Measurements from ENCODE around the gene CBX6.

CBX6 gene

GRCh38 chr22:38863531-38864131 is 8.4 kb downstream of the CBX6 start (continued):
- TF ChIP-seq ZNF529 (tag by site-specific recombination; IDR thresholded peaks at IDR 0.05; ENCODE audit: insufficient replicate concordance) (no peak), ZNF791 (tag by site-specific recombination; IDR thresholded peaks at IDR 0.05) (no peak)

GRCh38 chr22:38862375-38863329 is 9.4 kb downstream of the CBX6 start:
- Histone ChIP-seq H3K27ac (ENCODE audit: extremely low read depth, low read depth, low read length) (no peak overlapping the region), H3K36me3 (ENCODE audit: control insufficient read depth in 2 of 2, insufficient read depth in 1 of 2, low read length in 2 of 2) (peaks cover 0 to 42% of the 10 kb centered on the region in 2 experiments; a peak in 2 of 3 replicates), H3K4me3 (ENCODE audit: low read depth, low read length) (no peak overlapping the region), H3K9me3 (ENCODE audit: control insufficient read depth, insufficient read depth, low read depth, low read length) (no peaks in the 10 kb centered on the region), H3K4me1 (ENCODE audit: control insufficient read depth, insufficient read depth, low read length) (no peaks in the 10 kb centered on the region)
- ChIA-PET POLR2A (interaction anchor here (0.5 to 4.4 kb wide), 6 partner anchors 12 to 668 kb away, joined by 3 to 18 read pairs (median 4); no protein-coding TSS in a partner anchor), CTCF (interaction anchor here (1.2 to 3.5 kb wide), 3 partner anchors 93 to 140 kb away, joined by 3 to 17 read pairs (median 15); no protein-coding TSS in a partner anchor)
- peak; percentile 21; the same call in 1 of the 2 replicates for TF ChIP-seq GLIS2 (tag by site-specific recombination; IDR thresholded peaks at IDR 0.05)
- TF ChIP-seq ZNF280D (tag by site-specific recombination; IDR thresholded peaks at IDR 0.05), result no peak
- TF ChIP-seq ZNF175 (tag by site-specific recombination; IDR thresholded peaks at IDR 0.05), result no peak
- no peak for TF ChIP-seq ZIC2 (tag by site-specific recombination; IDR thresholded peaks at IDR 0.05)
- TF ChIP-seq YY2 (tag by site-specific recombination; IDR thresholded peaks at IDR 0.05), result no peak
- no peak for TF ChIP-seq ZNF610 (tag by site-specific recombination; IDR thresholded peaks at IDR 0.05; ENCODE audit: borderline replicate concordance)
- TF ChIP-seq ZNF776 (tag by site-specific recombination; IDR thresholded peaks at IDR 0.05; ENCODE audit: borderline replicate concordance), result no peak
- no peak for TF ChIP-seq ZSCAN23 (tag by site-specific recombination; IDR thresholded peaks at IDR 0.05)
- TF ChIP-seq ZNF391 (tag by site-specific recombination; IDR thresholded peaks at IDR 0.05; ENCODE audit: borderline replicate concordance, low read depth), result no peak
- no peak for TF ChIP-seq GLIS1 (tag by site-specific recombination; IDR thresholded peaks at IDR 0.05)
- TF ChIP-seq ZNF843 (tag by site-specific recombination; IDR thresholded peaks at IDR 0.05), result no peak
- TF ChIP-seq ZFP69B (tag by site-specific recombination; IDR thresholded peaks at IDR 0.05), result peak; percentile 94
- TF ChIP-seq ZNF362 (tag by site-specific recombination; IDR thresholded peaks at IDR 0.05), result peak; percentile 89
- TF ChIP-seq ZNF16 (tag by site-specific recombination; IDR thresholded peaks at IDR 0.05; ENCODE audit: low read depth), result no peak
- no peak for TF ChIP-seq FEZF1 (tag by site-specific recombination; IDR thresholded peaks at IDR 0.05)
- peak; percentile 43; the same call in 1 of the 2 replicates for TF ChIP-seq ZNF394 (tag by site-specific recombination; IDR thresholded peaks at IDR 0.05; ENCODE audit: borderline replicate concordance)
- TF ChIP-seq ZBTB10 (tag by site-specific recombination; IDR thresholded peaks at IDR 0.05), result no peak
- TF ChIP-seq ZNF311 (tag by site-specific recombination; IDR thresholded peaks at IDR 0.05; ENCODE audit: borderline replicate concordance), result no peak
- no peak for TF ChIP-seq EGR2 (tag by site-specific recombination; IDR thresholded peaks at IDR 0.05; ENCODE audit: low read depth)
- TF ChIP-seq SCRT2 (tag by site-specific recombination; IDR thresholded peaks at IDR 0.05), result no peak
- no peak for TF ChIP-seq ZNF621 (tag by site-specific recombination; IDR thresholded peaks at IDR 0.05)
- no peak for TF ChIP-seq ZNF184 (tag by site-specific recombination; IDR thresholded peaks at IDR 0.05)
- TF ChIP-seq ZNF544 (tag by site-specific recombination; IDR thresholded peaks at IDR 0.05), result no peak
- no peak for TF ChIP-seq ZNF18 (tag by site-specific recombination; IDR thresholded peaks at IDR 0.05)
- no peak for TF ChIP-seq ZNF837 (tag by site-specific recombination; IDR thresholded peaks at IDR 0.05)

All from HEK293 (cell line).